Prostate gland (tissue), 2 donors: ENCODE data around the gene FAM219B. TPM values are rescaled to one million over a fixed set of nuclear protein-coding genes. Genes with fewer than 3 reads are reported as not detected.
A peak's percentile ranks its signal among the peaks of the same experiment; 100 is the strongest.

Experiments
- DNase-seq: peaks from one replicate; pipeline ENCODE4 v3.0.0-alpha.2; 2019; ENCODE audit warnings: low spot score
- H3K27ac ChIP-seq, 2 donors: fragments of 200-600 bp; sonication (generic); 2 replicates each; pipeline ENCODE4 v1.5.1; 2017 to 2019
- H3K27me3 ChIP-seq: fragments of 200-600 bp; sonication (generic); replicated peaks from 2 replicates; pipeline ENCODE4 v1.5.1; 2019; ENCODE audit not compliant: insufficient read depth
- H3K36me3 ChIP-seq, 2 donors: fragments of 200-600 bp; sonication (generic); 1 replicate in 1 of 2; 2 replicates in 1 of 2; pipeline versions ENCODE4 v1.5.1 to v1.8.1; 2017 to 2019
- H3K4me1 ChIP-seq: fragments of 200-600 bp; sonication (generic); replicated peaks from 2 replicates; pipeline ENCODE4 v1.5.1; 2019
- H3K4me3 ChIP-seq, 2 donors: fragments of 200-600 bp; sonication (generic); 2 replicates each; pipeline ENCODE4 v1.5.1; 2017 to 2019
- H3K9me3 ChIP-seq: fragments of 200-600 bp; sonication (generic); 2 replicates; pipeline ENCODE4 v1.5.1; 2017
- CTCF ChIP-seq, 4 experiments: fragments of 200-600 bp in 2 of 4; fragments of 450-650 bp in 2 of 4; sonication (generic) in 2 of 4; IDR thresholded peaks; 1 replicate in 3 of 4; 2 replicates in 1 of 4; pipeline ENCODE4 v1.5.1; 2016 to 2019; ENCODE audit warnings: antibody characterized with exemption in 4 of 4, mild to moderate bottlenecking in 2 of 4, moderate library complexity in 2 of 4
- POLR2A ChIP-seq: fragments of 450-650 bp; IDR thresholded peaks from one replicate; pipeline ENCODE4 v1.6.1; 2016; ENCODE audit warnings: antibody characterized with exemption, mild to moderate bottlenecking
- POLR2AphosphoS5 ChIP-seq: sonication (generic); formaldehyde crosslinking; IDR thresholded peaks from one replicate; pipeline ENCODE4 v1.6.1; 2017; ENCODE audit warnings: antibody characterized with exemption
- WGBS: methylation state at CpG from one replicate; pipeline ENCODE4 v1.1.5; 2018; 5-methylcytosine and 5-hydroxymethylcytosine counted together
- intact Hi-C: fragments of 100-400 bp; cut with DNase I; formaldehyde crosslinking; loops from one replicate; pipeline ENCODE4 v1.14.2; 2022
- total RNA-seq, 2 donors: library from RNA; depleted of rRNA; stranded (reverse); fragments of >200 nt; gene quantifications; one replicate each; pipeline ENCODE4 v1.1.0, GENCODE V29; 2016

The FAM219B gene
- total RNA-seq, 2 donors from 2014 or later, result 66.0 to 71.1 TPM

GRCh38 chr15:74870436-74871215 lies 36.0 kb downstream of the FAM219B start:
- H3K27me3 ChIP-seq, result no peaks in the 10 kb centered on the region
- intact Hi-C loops, result no loop called here
- no peak for DNase-seq
- H3K36me3 ChIP-seq, result no peaks in the 10 kb centered on the region
- 33% methylated on average over 6 of the region's 6 CpGs for WGBS
- H3K4me3 ChIP-seq, result no peak overlapping the region
- H3K9me3 ChIP-seq, result no peaks in the 10 kb centered on the region
- peaks cover 23% of the 10 kb centered on the region for H3K4me1 ChIP-seq
- peak overlapping the region in 1 of 2 donors; percentile 9 for H3K27ac ChIP-seq
- TF ChIP-seq CTCF (IDR thresholded peaks at IDR 0.05) (no peak), POLR2A (no peak), POLR2AphosphoS5 (no peak)

GRCh38 chr15:74869726-74870407 lies 36.8 kb downstream of the FAM219B start:
- 51% methylated on average over 6 of the region's 6 CpGs for WGBS
- Histone ChIP-seq H3K27me3 (no peaks in the 10 kb centered on the region), H3K4me1 (peaks cover 23% of the 10 kb centered on the region), H3K4me3 (no peak overlapping the region), H3K9me3 (no peaks in the 10 kb centered on the region), H3K27ac (peak overlapping the region in 1 of 2 donors; percentile 9), H3K36me3 (no peaks in the 10 kb centered on the region)
- intact Hi-C loops, result no loop called here
- no peak for DNase-seq
- TF ChIP-seq CTCF (IDR thresholded peaks at IDR 0.05), result no peak
- no peak for TF ChIP-seq POLR2A
- TF ChIP-seq POLR2AphosphoS5, result no peak

GRCh38 chr15:74869372-74869725 lies 37.3 kb downstream of the FAM219B start:
- no peaks in the 10 kb centered on the region for H3K36me3 ChIP-seq
- intact Hi-C loops, result no loop called here
- TF ChIP-seq POLR2A (no peak), CTCF (IDR thresholded peaks at IDR 0.05) (no peak), POLR2AphosphoS5 (no peak)
- no peak for DNase-seq
- peaks cover 23% of the 10 kb centered on the region for H3K4me1 ChIP-seq
- no peak overlapping the region for H3K4me3 ChIP-seq
- H3K9me3 ChIP-seq, result no peaks in the 10 kb centered on the region
- no peaks in the 10 kb centered on the region for H3K27me3 ChIP-seq
- H3K27ac ChIP-seq, result no peak overlapping the region

- Histone ChIP-seq H3K27ac (peak overlapping the region in 1 of 2 donors; percentile 3), H3K4me1 (peaks cover 23% of the 10 kb centered on the region), H3K36me3 (no peaks in the 10 kb centered on the region), H3K27me3 (no peaks in the 10 kb centered on the region), H3K9me3 (no peaks in the 10 kb centered on the region), H3K4me3 (no peak overlapping the region)
- DNase-seq, result no peak
- no peak for TF ChIP-seq POLR2AphosphoS5
- no peak for TF ChIP-seq POLR2A
- TF ChIP-seq CTCF (IDR thresholded peaks at IDR 0.05), result no peak
- 70% methylated on average over 6 of the region's 6 CpGs for WGBS
- intact Hi-C loops, result no loop called here
These were observed 38.6 kb downstream of the FAM219B start for GRCh38 chr15:74868059-74868458.
